H1 (cell line): Measurements from ENCODE around the gene LIPJ. TPM values are rescaled to one million over a fixed set of nuclear protein-coding genes. Genes with fewer than 3 reads are reported as not detected.

Experiments
- CTCF ChIA-PET: fragments of 300-600 bp; sonication (Branson Sonifier 250); formaldehyde crosslinking; loops from one replicate; lab custom pipeline; 2021; ENCODE audit not compliant: partially characterized antibody; lab: Charles Lee
- POLR2A ChIA-PET: fragments of 300-600 bp; sonication (Branson Sonifier 250); formaldehyde crosslinking; loops from one replicate; lab custom pipeline; 2021; ENCODE audit warnings: inconsistent platforms; ENCODE audit not compliant: partially characterized antibody; lab: Charles Lee
- DNase-seq, 2 experiments: peaks; one replicate each; pipeline versions ENCODE4 v3.0.0 to v3.0.0-alpha.2; 2010 to 2022; ENCODE audit warnings: low spot score in 2 of 2, low read depth in 1 of 2, mixed read lengths in 1 of 2
- FAIRE-seq: peaks from 2 replicates; lab custom pipeline; 2011; peaks lifted over from hg19 to GRCh38; lab: Jason Lieb, UNC
- H2AFZ ChIP-seq: 2 replicates; pipeline ENCODE4 v1.8.1; 2012; ENCODE audit warnings: low read length, inconsistent platforms
- H2AK5ac ChIP-seq: 2 replicates; pipeline ENCODE4 v1.6.1; 2013; ENCODE audit warnings: low read depth, low read length
- H2BK120ac ChIP-seq: replicated peaks from 2 replicates; pipeline ENCODE3; 2013; ENCODE audit warnings: low read depth, low read length, inconsistent platforms
- H2BK12ac ChIP-seq: 2 replicates; pipeline ENCODE4 v1.6.1; 2013; ENCODE audit warnings: low read depth, low read length
- H2BK15ac ChIP-seq: 2 replicates; pipeline ENCODE4 v1.6.1; 2013; ENCODE audit warnings: low read length
- H2BK20ac ChIP-seq: 2 replicates; pipeline ENCODE4 v1.6.1; 2013; ENCODE audit warnings: low read length
- H2BK5ac ChIP-seq: 2 replicates; pipeline ENCODE4 v1.6.1; 2013; ENCODE audit warnings: low read depth, low read length
- H3K14ac ChIP-seq: 2 replicates; pipeline ENCODE4 v1.6.1; 2013; ENCODE audit warnings: inconsistent platforms; ENCODE audit not compliant: insufficient read length
- H3K18ac ChIP-seq: 2 replicates; pipeline ENCODE4 v1.6.1; 2013; ENCODE audit warnings: low read length; ENCODE audit errors: extremely low read depth
- H3K23ac ChIP-seq: 2 replicates; pipeline ENCODE4 v1.6.1; 2013; ENCODE audit warnings: inconsistent platforms; ENCODE audit not compliant: insufficient read length
- H3K23me2 ChIP-seq: 2 replicates; pipeline ENCODE4 v1.6.1; 2013; ENCODE audit warnings: low read depth, low read length
- H3K27ac ChIP-seq: 2 replicates; pipeline ENCODE4 v1.6.1; 2011; ENCODE audit warnings: low read depth, low read length, inconsistent platforms
- H3K27me3 ChIP-seq, 4 experiments: replicated peaks in 1 of 4; 1 replicate in 1 of 4; 2 replicates in 3 of 4; pipeline versions ENCODE4 v1.6.1 to v1.8.1; 2011 to 2013; ENCODE audit warnings: low read length in 3 of 4, mild to moderate bottlenecking in 3 of 4, inconsistent platforms in 2 of 4, mixed read lengths in 2 of 4, moderate library complexity in 1 of 4; ENCODE audit not compliant: control insufficient read depth in 3 of 4, insufficient read depth in 3 of 4; ENCODE audit errors: extremely low read depth in 1 of 4
- H3K36me3 ChIP-seq, 4 experiments: 2 replicates each; pipeline versions ENCODE4 v1.6.1 to v1.8.1; 2011 to 2013; ENCODE audit warnings: mild to moderate bottlenecking in 4 of 4, low read length in 3 of 4, moderate library complexity in 2 of 4, control low read depth in 1 of 4, inconsistent platforms in 1 of 4; ENCODE audit not compliant: insufficient read depth in 4 of 4, control insufficient read depth in 2 of 4
- H3K4ac ChIP-seq: replicated peaks from 2 replicates; pipeline ENCODE3; 2013; ENCODE audit warnings: low read length, low read depth, mixed read lengths, inconsistent platforms; ENCODE audit not compliant: insufficient read length
- H3K4me1 ChIP-seq, 4 experiments: replicated peaks in 1 of 4; 1 replicate in 1 of 4; 2 replicates in 3 of 4; pipeline versions ENCODE4 v1.6.1 to v1.8.1; 2011 to 2013; ENCODE audit warnings: low read length in 3 of 4, inconsistent platforms in 2 of 4, mixed read lengths in 1 of 4; ENCODE audit not compliant: insufficient read depth in 4 of 4, control insufficient read depth in 3 of 4
- H3K4me2 ChIP-seq, 2 experiments: 2 replicates each; pipeline versions ENCODE4 v1.6.1 to v1.8.1; 2011 to 2013; ENCODE audit warnings: low read depth in 2 of 2, low read length in 2 of 2, control low read depth in 1 of 2, inconsistent platforms in 1 of 2, mild to moderate bottlenecking in 1 of 2; ENCODE audit not compliant: insufficient read depth in 1 of 2
- H3K4me3 ChIP-seq, 4 experiments: fragments of 200-600, 300-600 bp in 1 of 4; sonication (generic), shearing (Covaris generic), sonication (Bioruptor Twin) in 1 of 4; 2 replicates each; pipeline versions ENCODE4 v1.5.1 to v1.8.1; 2011 to 2016; ENCODE audit warnings: low read length in 4 of 4, low read depth in 3 of 4, control low read depth in 2 of 4, inconsistent platforms in 2 of 4, mild to moderate bottlenecking in 2 of 4, mixed read lengths in 1 of 4, moderate library complexity in 1 of 4; ENCODE audit not compliant: insufficient read depth in 2 of 4; ENCODE audit errors: extremely low read depth in 1 of 4
- H3K56ac ChIP-seq: replicated peaks from 2 replicates; pipeline ENCODE3; 2013; ENCODE audit warnings: low read depth, mild to moderate bottlenecking, mixed read lengths, low read length, inconsistent platforms; ENCODE audit not compliant: insufficient read length
- H3K79me1 ChIP-seq: 2 replicates; pipeline ENCODE4 v1.6.1; 2013; ENCODE audit warnings: low read depth, low read length, control low read depth
- H3K79me2 ChIP-seq, 2 experiments: 2 replicates each; pipeline versions ENCODE4 v1.6.1 to v1.8.1; 2012 to 2013; ENCODE audit warnings: low read length in 2 of 2, mild to moderate bottlenecking in 2 of 2, inconsistent platforms in 1 of 2; ENCODE audit not compliant: insufficient read depth in 2 of 2, control insufficient read depth in 1 of 2
- H3K9ac ChIP-seq, 4 experiments: replicated peaks in 1 of 4; 1 replicate in 1 of 4; 2 replicates in 3 of 4; pipeline versions ENCODE4 v1.6.1 to v1.8.1; 2011 to 2013; ENCODE audit warnings: low read depth in 3 of 4, low read length in 3 of 4, control low read depth in 2 of 4, mild to moderate bottlenecking in 2 of 4, moderate library complexity in 2 of 4, inconsistent platforms in 1 of 4; ENCODE audit errors: extremely low read depth in 1 of 4
- H3K9me3 ChIP-seq, 2 experiments: 2 replicates each; pipeline versions ENCODE4 v1.6.1 to v1.8.1; 2012 to 2013; ENCODE audit warnings: mild to moderate bottlenecking in 2 of 2, moderate library complexity in 2 of 2, control low read depth in 1 of 2, inconsistent platforms in 1 of 2, low read depth in 1 of 2, low read length in 1 of 2, mixed read lengths in 1 of 2; ENCODE audit not compliant: insufficient read depth in 2 of 2
- H4K20me1 ChIP-seq, 2 experiments: replicated peaks in 1 of 2; 2 replicates each; pipeline versions ENCODE3 to v1.8.1; 2011 to 2013; ENCODE audit warnings: inconsistent platforms in 2 of 2, low read length in 2 of 2, mild to moderate bottlenecking in 1 of 2; ENCODE audit not compliant: insufficient read depth in 2 of 2, control insufficient read depth in 1 of 2
- H4K5ac ChIP-seq: 2 replicates; pipeline ENCODE4 v1.6.1; 2013; ENCODE audit warnings: low read length, low read depth, mixed read lengths, inconsistent platforms; ENCODE audit not compliant: insufficient read length
- H4K8ac ChIP-seq: 2 replicates; pipeline ENCODE4 v1.8.0; 2013; ENCODE audit warnings: mild to moderate bottlenecking, moderate library complexity, low read length, inconsistent platforms; ENCODE audit not compliant: insufficient read depth; ENCODE audit errors: extremely low read depth
- H4K91ac ChIP-seq: replicated peaks from 2 replicates; pipeline ENCODE3; 2013; ENCODE audit warnings: low read length, mixed read lengths, inconsistent platforms; ENCODE audit not compliant: insufficient read length
- CBX5 ChIP-seq: fragments of 300-800, 300-1000 bp; sonication (generic); IDR thresholded peaks from 2 replicates; pipeline ENCODE4 v1.7.1; 2016; ENCODE audit warnings: antibody characterized with exemption, low read length, low read depth
- CREB1 ChIP-seq: IDR thresholded peaks from 2 replicates; pipeline ENCODE4 v1.6.1; 2012; ENCODE audit warnings: inconsistent platforms
- HDAC6 ChIP-seq: IDR thresholded peaks from one replicate; pipeline ENCODE4 v1.7.1; 2012; ENCODE audit warnings: low read depth, mild to moderate bottlenecking, inconsistent platforms, low read length, moderate library complexity
- JUN ChIP-seq: IDR thresholded peaks from 2 replicates; pipeline ENCODE4 v1.6.1; 2011; ENCODE audit warnings: low read depth, mild to moderate bottlenecking, improper control_type of control experiment, low read length
- PHF8 ChIP-seq: fragments of 200-600 bp; sonication (generic); conservative IDR thresholded peaks from 2 replicates; pipeline ENCODE4 v1.7.1; 2012; ENCODE audit warnings: low read depth, mild to moderate bottlenecking, inconsistent platforms, low read length, moderate library complexity
- POU5F1 ChIP-seq: IDR thresholded peaks from 2 replicates; pipeline ENCODE4 v1.6.1; 2011; ENCODE audit warnings: low read depth, mild to moderate bottlenecking, low read length, moderate library complexity
- RAD21 ChIP-seq, 2 experiments: IDR thresholded peaks in 1 of 2; conservative IDR thresholded peaks in 1 of 2; 2 replicates each; pipeline ENCODE4 v1.6.1; 2011; ENCODE audit warnings: low read depth in 2 of 2, low read length in 2 of 2, improper control_type of control experiment in 1 of 2, inconsistent platforms in 1 of 2, mild to moderate bottlenecking in 1 of 2, moderate library complexity in 1 of 2
- RXRA ChIP-seq: IDR thresholded peaks from 2 replicates; pipeline ENCODE4 v1.6.1; 2011; ENCODE audit warnings: low read depth, mild to moderate bottlenecking, low read length, moderate library complexity; ENCODE audit not compliant: insufficient read depth
- SIRT6 ChIP-seq: IDR thresholded peaks from one replicate; pipeline ENCODE4 v1.7.1; 2012; ENCODE audit warnings: low read length, inconsistent platforms
- TBP ChIP-seq: IDR thresholded peaks from 2 replicates; pipeline ENCODE4 v1.6.1; 2011; ENCODE audit warnings: low read depth, low read length, improper control_type of control experiment
- YY1 ChIP-seq: IDR thresholded peaks from 2 replicates; pipeline ENCODE4 v1.6.1; 2011; ENCODE audit warnings: low read depth, mild to moderate bottlenecking, low read length
- WGBS, 2 experiments: shearing (Covaris generic) in 1 of 2; methylation state at CpG; one replicate each; pipeline versions ENCODE4 v1.1.6 to v1.1.7; 2013 to 2015; ENCODE audit warnings: low lambda C conversion rate in 2 of 2, mixed read lengths in 2 of 2, inconsistent platforms in 1 of 2, low coverage in 1 of 2, missing lambda C conversion rate in 1 of 2; ENCODE audit not compliant: insufficient replicate concordance in 2 of 2, insufficient coverage in 1 of 2, insufficient read length in 1 of 2; ENCODE audit errors: extremely low coverage in 1 of 2, missing lambda C conversion rate in 1 of 2; 5-methylcytosine and 5-hydroxymethylcytosine counted together
- polyA plus RNA-seq, 7 experiments: library from polyadenylated mRNA; depleted of rRNA in 3 of 7; stranded (reverse) in 5 of 7; unstranded in 2 of 7; fragments of >200 nt in 5 of 7; fragments of 200-250 nt in 2 of 7; gene quantifications; 1 replicate in 5 of 7; 2 replicates in 1 of 7; 4 replicates in 1 of 7; pipeline versions ENCODE4 v1.2.1 to v1.2.3, GENCODE V29; 2011 to 2013; ENCODE audit warnings: missing spikeins in 2 of 7, mixed read lengths in 2 of 7
- total RNA-seq: library from RNA; stranded (reverse); fragmentation: NEBNext Ultra II Directional; extraction: Animal tissue kit (Norgen Biotek cat#: 25700); gene quantifications from 2 replicates; pipeline ENCODE4 v1.2.1, GENCODE V29; 2021
- TF ChIP-seq, protein P1 (sequence below): IDR thresholded peaks from 2 replicates; pipeline ENCODE4 v1.6.1; 2011; ENCODE audit warnings: low read length, improper control_type of control experiment

The LIPJ gene
- total and polyA plus RNA-seq, 2 of the 8 experiments (the other 6 are each of a cell fraction or from before 2014, with no cell fraction given): not detected

DNA sequence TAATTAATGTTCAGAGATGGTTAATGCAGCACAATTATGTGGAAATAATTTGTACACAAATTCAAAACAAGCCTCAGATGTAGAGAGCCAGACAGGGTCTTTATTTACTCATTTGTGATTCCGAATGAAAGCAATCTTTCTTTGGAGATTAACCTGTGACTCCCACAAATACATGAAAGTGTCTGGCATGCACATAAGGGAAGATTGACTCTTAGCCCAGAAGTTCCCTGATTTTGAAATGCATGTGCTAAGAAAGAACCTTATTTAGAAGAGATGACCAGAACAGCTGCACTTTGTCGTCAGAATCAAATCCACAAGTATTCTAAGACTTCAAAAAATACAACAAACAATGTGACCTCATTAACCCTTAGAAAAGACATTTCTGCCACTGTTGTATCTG, 48.5 kb upstream of the LIPJ start:
- H3K4me3 ChIP-seq: no peak overlapping the region

More for the DNA sequence above, 48.5 kb upstream of the LIPJ start:
- H4K91ac ChIP-seq: no peak overlapping the region
- no peaks in the 10 kb centered on the region for H4K20me1 ChIP-seq
- no peak overlapping the region for H3K14ac ChIP-seq
- no peaks in the 10 kb centered on the region for H3K36me3 ChIP-seq
- H3K4ac ChIP-seq: no peak overlapping the region
- no peak overlapping the region for H3K27ac ChIP-seq
- H2AK5ac ChIP-seq: no peak overlapping the region
- H3K18ac ChIP-seq: no peak overlapping the region
- H2BK12ac ChIP-seq: no peak overlapping the region
- no peak overlapping the region for H4K5ac ChIP-seq
- H3K79me1 ChIP-seq: no peaks in the 10 kb centered on the region
- no peak overlapping the region for H3K56ac ChIP-seq
- CTCF ChIA-PET: interaction anchor here (0.6 kb wide), 1 partner anchor 129 kb away, joined by 3 read pairs; no protein-coding TSS in a partner anchor
- H4K8ac ChIP-seq: no peak overlapping the region
- H2AFZ ChIP-seq: no peak overlapping the region
- no peak overlapping the region for H3K23ac ChIP-seq
- no peaks in the 10 kb centered on the region for H3K4me1 ChIP-seq
- H2BK5ac ChIP-seq: no peak overlapping the region
- H3K23me2 ChIP-seq: no peaks in the 10 kb centered on the region
- no peak overlapping the region for H3K4me2 ChIP-seq
- 44% methylated on average over 2 of the region's 2 CpGs; no CpG with 5 or more reads in 1 of the 2 experiments for WGBS, 2 experiments
- no peak overlapping the region for H2BK15ac ChIP-seq
- H2BK120ac ChIP-seq: no peak overlapping the region
- no peak overlapping the region for H3K9ac ChIP-seq
- no peaks in the 10 kb centered on the region for H3K9me3 ChIP-seq
- no peaks in the 10 kb centered on the region for H3K27me3 ChIP-seq
- no peak for DNase-seq
- no peak for FAIRE-seq
- H2BK20ac ChIP-seq: no peak overlapping the region
- TF ChIP-seq HDAC6 (no peak), POU5F1 (no peak), RXRA (no peak), SIRT6 (no peak), RAD21 (IDR thresholded peaks at IDR 0.05 in 1 of 2, conservative IDR thresholded peaks at IDR 0.05 in 1 of 2; ENCODE audit: low read depth in 2 of 2, low read length in 2 of 2) (no peak), JUN (no peak), TBP (no peak), PHF8 (no peak), YY1 (no peak), CREB1 (no peak), CBX5 (no peak)
- TF ChIP-seq, protein P1, sequence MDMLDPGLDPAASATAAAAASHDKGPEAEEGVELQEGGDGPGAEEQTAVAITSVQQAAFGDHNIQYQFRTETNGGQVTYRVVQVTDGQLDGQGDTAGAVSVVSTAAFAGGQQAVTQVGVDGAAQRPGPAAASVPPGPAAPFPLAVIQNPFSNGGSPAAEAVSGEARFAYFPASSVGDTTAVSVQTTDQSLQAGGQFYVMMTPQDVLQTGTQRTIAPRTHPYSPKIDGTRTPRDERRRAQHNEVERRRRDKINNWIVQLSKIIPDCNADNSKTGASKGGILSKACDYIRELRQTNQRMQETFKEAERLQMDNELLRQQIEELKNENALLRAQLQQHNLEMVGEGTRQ: no peak
- POLR2A ChIA-PET: no interaction called here
- no peaks in the 10 kb centered on the region for H3K79me2 ChIP-seq
